PC-9 (cell line): ENCODE results near the gene PGRMC2. TPM values are rescaled to one million over a fixed set of nuclear protein-coding genes. Genes with fewer than 3 reads are reported as not detected.

Source experiments
- BruUV-seq: library from RNA; stranded (reverse); fragments of 400-500 nt; replicated peaks from 2 replicates; lab custom pipeline; 2021; lab: Mats Ljungman, UMichigan
- CTCF ChIA-PET: fragments of 300-600 bp; sonication (Branson Sonifier 250); formaldehyde crosslinking; loops from one replicate; lab custom pipeline; 2022; ENCODE audit warnings: antibody characterized with exemption; lab: Charles Lee
- POLR2A ChIA-PET: fragments of 300-600 bp; sonication (Branson Sonifier 250); formaldehyde crosslinking; loops from one replicate; lab custom pipeline; 2022; ENCODE audit warnings: antibody characterized with exemption; ENCODE audit not compliant: unreplicated experiment; lab: Charles Lee
- DNase-seq, 2 experiments: peaks; one replicate each; pipeline versions ENCODE4 v3.0.0 to v3.0.0-alpha.2; 2015 to 2022; ENCODE audit warnings: mixed read lengths in 1 of 2
- H2AFZ ChIP-seq: fragments of 200-600 bp; sonication (generic); 2 replicates; pipeline ENCODE4 v1.8.1; 2017; ENCODE audit warnings: antibody characterized with exemption
- H3F3A ChIP-seq: fragments of 200-600 bp; sonication (generic); 2 replicates; pipeline ENCODE4 v1.8.1; 2017; ENCODE audit warnings: antibody characterized with exemption, mild to moderate bottlenecking, low read depth; ENCODE audit not compliant: insufficient read depth
- H3K27ac ChIP-seq: fragments of 200-600 bp; sonication (generic); 2 replicates; pipeline ENCODE4 v1.6.1; 2016; ENCODE audit warnings: mixed run types
- H3K27me3 ChIP-seq: fragments of 200-600 bp; sonication (generic); 2 replicates; pipeline ENCODE4 v1.6.1; 2016; ENCODE audit warnings: low read depth, mixed run types; ENCODE audit not compliant: insufficient read depth
- H3K36me3 ChIP-seq: fragments of 200-600 bp; sonication (generic); 2 replicates; pipeline ENCODE4 v1.6.1; 2016; ENCODE audit warnings: low read depth, mixed run types
- H3K4me1 ChIP-seq: fragments of 200-600 bp; sonication (generic); replicated peaks from 2 replicates; pipeline ENCODE4 v1.6.1; 2016; ENCODE audit warnings: mixed run types; ENCODE audit not compliant: insufficient read depth
- H3K4me2 ChIP-seq: fragments of 200-600 bp; sonication (generic); 2 replicates; pipeline ENCODE4 v1.6.1; 2017; ENCODE audit warnings: mixed run types
- H3K4me3 ChIP-seq: fragments of 200-600 bp; sonication (generic); 2 replicates; pipeline ENCODE4 v1.6.1; 2016; ENCODE audit warnings: mixed run types
- H3K79me2 ChIP-seq: fragments of 200-600 bp; sonication (generic); 2 replicates; pipeline ENCODE4 v1.6.1; 2017; ENCODE audit warnings: low read depth, mixed run types
- H3K9me2 ChIP-seq: fragments of 200-600 bp; sonication (generic); 2 replicates; pipeline ENCODE4 v1.8.1; 2017; ENCODE audit warnings: mild to moderate bottlenecking; ENCODE audit not compliant: insufficient read depth
- H3K9me3 ChIP-seq: fragments of 200-600 bp; sonication (generic); 2 replicates; pipeline ENCODE4 v1.8.1; 2016; ENCODE audit warnings: low read depth; ENCODE audit not compliant: insufficient read depth
- H4K20me1 ChIP-seq: fragments of 200-600 bp; sonication (generic); 2 replicates; pipeline ENCODE4 v1.8.1; 2017; ENCODE audit not compliant: insufficient read depth
- EZH2 ChIP-seq: fragments of 200-600 bp; sonication (generic); IDR thresholded peaks from 2 replicates; pipeline ENCODE4 v1.8.0; 2017; ENCODE audit warnings: antibody characterized with exemption, low read depth
- intact Hi-C: fragments of 100-400 bp; cut with micrococcal nuclease; formaldehyde crosslinking; loops from one replicate; pipeline ENCODE4 v1.10.0; 2022; ENCODE audit not compliant: unreplicated experiment
- total RNA-seq: library from RNA; stranded (reverse); gene quantifications from 2 replicates; pipeline ENCODE4 v1.2.3, GENCODE V29; 2021
- TF ChIP-seq, protein P1 (sequence below): fragments of 200-600 bp; sonication (generic); conservative IDR thresholded peaks from 2 replicates; pipeline ENCODE4 v1.6.1; 2017; ENCODE audit warnings: mixed run types, antibody characterized with exemption, mild to moderate bottlenecking, moderate library complexity

The PGRMC2 gene
- total RNA-seq, 1 experiment from 2014 or later, result 105 TPM

- POLR2A ChIA-PET, result interaction anchor here (0.6 to 0.8 kb wide), 2 partner anchors 31 to 81 kb away, joined by 3 to 4 read pairs; no protein-coding TSS in a partner anchor
Observed at GRCh38 chr4:128241981-128242380, 45.6 kb downstream of the PGRMC2 start.

GRCh38 chr4:128241425-128241913 is 46.1 kb downstream of the PGRMC2 start:
- no peaks in the 10 kb centered on the region for H3K9me2 ChIP-seq
- CTCF ChIA-PET, result interaction anchor here (1.0 kb wide), 1 partner anchor 82 kb away, joined by 4 read pairs; no protein-coding TSS in a partner anchor
- H4K20me1 ChIP-seq, result no peaks in the 10 kb centered on the region
- H2AFZ ChIP-seq, result peak overlapping the region; percentile 73; the same call in 1 of the 2 replicates
- no TSS peak for BruUV-seq
- DNase-seq, result peak; percentile 87 to 88
- no peaks in the 10 kb centered on the region for H3K27me3 ChIP-seq
- peaks cover 9% of the 10 kb centered on the region; the same call in 1 of the 2 replicates for H3F3A ChIP-seq
- no peaks in the 10 kb centered on the region for H3K36me3 ChIP-seq
- H3K4me3 ChIP-seq, result peak overlapping the region; percentile 24; the same call in 1 of the 2 replicates
- peaks cover 20% of the 10 kb centered on the region for H3K4me1 ChIP-seq
- peak overlapping the region; percentile 87 for H3K27ac ChIP-seq
- POLR2A ChIA-PET, result interaction anchor here (0.6 to 0.8 kb wide), 3 partner anchors 29 to 81 kb away, joined by 3 to 4 read pairs (median 4); no protein-coding TSS in a partner anchor
- TF ChIP-seq, protein P1, sequence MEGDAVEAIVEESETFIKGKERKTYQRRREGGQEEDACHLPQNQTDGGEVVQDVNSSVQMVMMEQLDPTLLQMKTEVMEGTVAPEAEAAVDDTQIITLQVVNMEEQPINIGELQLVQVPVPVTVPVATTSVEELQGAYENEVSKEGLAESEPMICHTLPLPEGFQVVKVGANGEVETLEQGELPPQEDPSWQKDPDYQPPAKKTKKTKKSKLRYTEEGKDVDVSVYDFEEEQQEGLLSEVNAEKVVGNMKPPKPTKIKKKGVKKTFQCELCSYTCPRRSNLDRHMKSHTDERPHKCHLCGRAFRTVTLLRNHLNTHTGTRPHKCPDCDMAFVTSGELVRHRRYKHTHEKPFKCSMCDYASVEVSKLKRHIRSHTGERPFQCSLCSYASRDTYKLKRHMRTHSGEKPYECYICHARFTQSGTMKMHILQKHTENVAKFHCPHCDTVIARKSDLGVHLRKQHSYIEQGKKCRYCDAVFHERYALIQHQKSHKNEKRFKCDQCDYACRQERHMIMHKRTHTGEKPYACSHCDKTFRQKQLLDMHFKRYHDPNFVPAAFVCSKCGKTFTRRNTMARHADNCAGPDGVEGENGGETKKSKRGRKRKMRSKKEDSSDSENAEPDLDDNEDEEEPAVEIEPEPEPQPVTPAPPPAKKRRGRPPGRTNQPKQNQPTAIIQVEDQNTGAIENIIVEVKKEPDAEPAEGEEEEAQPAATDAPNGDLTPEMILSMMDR, result no peak
- no peak for TF ChIP-seq EZH2
- no peaks in the 10 kb centered on the region for H3K79me2 ChIP-seq
- H3K4me2 ChIP-seq, result peak overlapping the region; percentile 58
- intact Hi-C loops, result loop anchor here (1.0 to 5.0 kb wide), 2 partner anchors 13 to 46 kb away; partner anchors contain the start of gene PGRMC2
- no peaks in the 10 kb centered on the region for H3K9me3 ChIP-seq

More at GRCh38 chr4:128241981-128242380, 45.6 kb downstream of the PGRMC2 start:
- intact Hi-C loops, result loop anchor here (1.0 to 5.0 kb wide), 2 partner anchors 14 to 45 kb away; partner anchors contain the start of gene PGRMC2
- H4K20me1 ChIP-seq, result no peaks in the 10 kb centered on the region
- CTCF ChIA-PET, result interaction anchor here (1.0 kb wide), 1 partner anchor 81 kb away, joined by 4 read pairs; no protein-coding TSS in a partner anchor
- no peak for DNase-seq
- peaks cover 20% of the 10 kb centered on the region for H3K4me1 ChIP-seq
- no peaks in the 10 kb centered on the region for H3K9me3 ChIP-seq
- no peaks in the 10 kb centered on the region for H3K79me2 ChIP-seq
- no peak overlapping the region for H2AFZ ChIP-seq
- H3K4me2 ChIP-seq, result peak overlapping the region; percentile 50
- no peak for TF ChIP-seq EZH2
- TF ChIP-seq, protein P1, result no peak
- H3F3A ChIP-seq, result peaks cover 9% of the 10 kb centered on the region; the same call in 1 of the 2 replicates
- no peaks in the 10 kb centered on the region for H3K27me3 ChIP-seq
- H3K36me3 ChIP-seq, result no peaks in the 10 kb centered on the region
- no peaks in the 10 kb centered on the region for H3K9me2 ChIP-seq
- no peak overlapping the region for H3K4me3 ChIP-seq
- BruUV-seq, result no TSS peak
- H3K27ac ChIP-seq, result peak overlapping the region; percentile 87

- TF ChIP-seq EZH2, result no peak
- no peak for DNase-seq
- ChIA-PET CTCF (no interaction called here), POLR2A (interaction anchor here (0.7 to 0.8 kb wide), 2 partner anchors 29 to 82 kb away, joined by 3 to 4 read pairs; no protein-coding TSS in a partner anchor)
- Histone ChIP-seq H3K9me3 (no peaks in the 10 kb centered on the region), H3K27ac (peak overlapping the region; percentile 87), H3K4me2 (peak overlapping the region; percentile 58), H4K20me1 (no peaks in the 10 kb centered on the region), H3K36me3 (no peaks in the 10 kb centered on the region), H3K9me2 (no peaks in the 10 kb centered on the region), H3K4me1 (peaks cover 20% of the 10 kb centered on the region), H2AFZ (peak overlapping the region; percentile 73; the same call in 1 of the 2 replicates), H3K79me2 (no peaks in the 10 kb centered on the region), H3F3A (peaks cover 9% of the 10 kb centered on the region; the same call in 1 of the 2 replicates), H3K4me3 (no peak overlapping the region; the same call in 1 of the 2 replicates), H3K27me3 (no peaks in the 10 kb centered on the region)
- BruUV-seq, result TSS peak; percentile 41
- intact Hi-C loops, result loop anchor here (1.0 to 5.0 kb wide), 2 partner anchors 13 to 46 kb away; partner anchors contain the start of gene PGRMC2
Observed at GRCh38 chr4:128241019-128241418, 46.6 kb downstream of the PGRMC2 start.
